Measurements from ENCODE around the gene ARID2. TPM values are rescaled to one million over a fixed set of nuclear protein-coding genes. Genes with fewer than 3 reads are reported as not detected.

The ARID2 gene
- total RNA-seq, 3 donors from 2014 or later, result 28.9 to 46.4 (median 43.3) TPM

DNA sequence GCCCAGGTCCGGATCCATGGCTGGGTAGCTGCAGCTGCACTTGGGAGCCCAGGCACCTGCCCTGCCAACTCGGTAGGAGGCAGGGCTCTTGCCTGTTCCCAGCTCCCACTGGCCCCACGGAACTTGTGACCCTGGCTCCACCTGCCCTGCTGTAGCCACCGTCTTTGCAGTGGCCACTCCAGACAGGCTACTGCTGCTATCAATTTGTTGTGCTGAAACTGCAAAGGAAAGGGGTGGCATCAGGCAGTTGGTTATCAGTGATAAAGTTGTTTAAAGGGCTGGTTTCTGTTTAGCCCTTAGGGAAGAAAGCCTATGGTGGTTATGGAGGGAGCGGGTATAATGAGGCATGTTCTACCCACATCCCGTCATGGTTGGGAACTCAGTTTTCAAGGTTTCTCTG is 32.1 kb upstream of the ARID2 start:
- no peak overlapping the region for H3K4me3 ChIP-seq
- ATAC-seq, result no peak
- no peaks in the 10 kb centered on the region for H3K4me1 ChIP-seq (ENCODE audit: low read depth)
- H3K9me3 ChIP-seq, result peaks cover 4% of the 10 kb centered on the region
- no peaks in the 10 kb centered on the region for H3K36me3 ChIP-seq (ENCODE audit: low read depth)
- TF ChIP-seq, protein P1, sequence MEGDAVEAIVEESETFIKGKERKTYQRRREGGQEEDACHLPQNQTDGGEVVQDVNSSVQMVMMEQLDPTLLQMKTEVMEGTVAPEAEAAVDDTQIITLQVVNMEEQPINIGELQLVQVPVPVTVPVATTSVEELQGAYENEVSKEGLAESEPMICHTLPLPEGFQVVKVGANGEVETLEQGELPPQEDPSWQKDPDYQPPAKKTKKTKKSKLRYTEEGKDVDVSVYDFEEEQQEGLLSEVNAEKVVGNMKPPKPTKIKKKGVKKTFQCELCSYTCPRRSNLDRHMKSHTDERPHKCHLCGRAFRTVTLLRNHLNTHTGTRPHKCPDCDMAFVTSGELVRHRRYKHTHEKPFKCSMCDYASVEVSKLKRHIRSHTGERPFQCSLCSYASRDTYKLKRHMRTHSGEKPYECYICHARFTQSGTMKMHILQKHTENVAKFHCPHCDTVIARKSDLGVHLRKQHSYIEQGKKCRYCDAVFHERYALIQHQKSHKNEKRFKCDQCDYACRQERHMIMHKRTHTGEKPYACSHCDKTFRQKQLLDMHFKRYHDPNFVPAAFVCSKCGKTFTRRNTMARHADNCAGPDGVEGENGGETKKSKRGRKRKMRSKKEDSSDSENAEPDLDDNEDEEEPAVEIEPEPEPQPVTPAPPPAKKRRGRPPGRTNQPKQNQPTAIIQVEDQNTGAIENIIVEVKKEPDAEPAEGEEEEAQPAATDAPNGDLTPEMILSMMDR (IDR thresholded peaks at IDR 0.05), result no peak
- intact Hi-C loops (cut with DNase I, micrococcal nuclease), result no loop called here
- DNase-seq, result no peak

DNA sequence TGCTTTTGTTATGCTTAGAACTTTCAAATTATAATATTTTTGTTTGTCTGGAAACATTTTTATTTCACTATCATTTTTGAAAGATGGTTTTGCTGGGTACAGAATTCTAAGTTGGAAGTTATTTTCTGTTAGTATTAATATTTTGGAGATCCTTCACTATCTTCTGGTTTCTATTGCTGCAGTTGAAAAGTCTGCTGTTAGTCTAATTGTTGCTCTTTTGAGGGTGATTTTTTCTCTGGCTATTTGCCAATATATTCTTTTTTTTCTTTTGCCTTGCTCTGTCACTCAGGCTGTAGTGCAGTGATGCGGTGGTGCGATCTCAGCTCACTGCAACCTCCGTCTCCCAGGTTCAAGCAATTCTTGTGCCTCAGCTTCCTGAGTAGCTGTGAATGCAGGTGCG is 28.2 kb upstream of the ARID2 start:
- TF ChIP-seq, protein P1 (IDR thresholded peaks at IDR 0.05), result no peak
- peaks cover 4% of the 10 kb centered on the region for H3K9me3 ChIP-seq
- intact Hi-C loops (cut with DNase I, micrococcal nuclease), result no loop called here

DNA sequence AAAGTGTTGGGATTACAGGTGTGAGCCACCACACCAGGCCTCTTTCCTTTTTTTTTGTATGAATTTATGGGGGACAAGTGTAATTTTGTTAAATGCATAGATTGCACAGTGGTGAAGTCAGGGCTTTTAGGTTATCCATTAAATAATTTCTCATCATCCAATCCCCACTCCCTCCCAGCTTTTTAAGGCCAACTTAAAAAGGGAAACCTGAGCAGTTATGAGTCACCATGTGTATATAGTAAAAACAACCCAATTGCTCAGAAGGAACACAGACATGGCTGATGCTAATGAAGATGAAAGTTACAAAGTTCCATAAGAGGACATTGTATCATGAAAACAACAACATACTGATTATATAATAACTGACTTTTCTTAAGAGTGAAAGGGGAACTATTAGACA is 25.6 kb upstream of the ARID2 start:
- H3K36me3 ChIP-seq (ENCODE audit: low read depth), result no peaks in the 10 kb centered on the region
- TF ChIP-seq, protein P1 (IDR thresholded peaks at IDR 0.05), result no peak
- intact Hi-C loops (cut with DNase I, micrococcal nuclease), result no loop called here

More for the DNA sequence above, 28.2 kb upstream of the ARID2 start:
- ATAC-seq, result no peak
- Histone ChIP-seq H3K4me3 (no peak overlapping the region), H3K36me3 (ENCODE audit: low read depth) (no peaks in the 10 kb centered on the region), H3K4me1 (ENCODE audit: low read depth) (no peaks in the 10 kb centered on the region)
- no peak for DNase-seq

DNA sequence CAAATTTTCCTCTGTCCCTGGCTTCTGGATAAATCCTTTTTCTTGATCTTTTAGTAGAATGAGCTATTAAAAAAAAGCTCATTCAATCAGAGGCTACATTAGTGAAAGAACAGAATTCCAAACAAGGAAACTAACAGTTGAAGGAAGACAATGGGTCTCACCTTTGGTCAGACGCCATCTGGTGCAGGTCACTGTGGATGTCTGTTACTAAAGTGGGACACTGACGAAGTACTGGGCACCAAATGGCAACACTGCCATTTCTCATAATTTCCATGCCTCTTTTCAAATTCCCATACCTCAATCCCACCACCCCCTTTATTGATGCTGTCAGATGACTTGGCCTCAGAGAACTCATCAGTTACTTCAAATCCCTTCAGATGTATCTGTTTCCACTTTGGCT is 24.5 kb upstream of the ARID2 start:
- H3K36me3 ChIP-seq (ENCODE audit: low read depth), result no peaks in the 10 kb centered on the region
- intact Hi-C loops (cut with DNase I, micrococcal nuclease), result no loop called here
- H3K9me3 ChIP-seq, result no peaks in the 10 kb centered on the region
- no peaks in the 10 kb centered on the region for H3K4me1 ChIP-seq (ENCODE audit: low read depth)
- ATAC-seq (no peak), DNase-seq (no peak)
- H3K4me3 ChIP-seq, result no peak overlapping the region
- TF ChIP-seq, protein P1 (IDR thresholded peaks at IDR 0.05), result no peak

More for the DNA sequence above, 25.6 kb upstream of the ARID2 start:
- DNase-seq (no peak), ATAC-seq (no peak)
- Histone ChIP-seq H3K4me3 (no peak overlapping the region), H3K4me1 (ENCODE audit: low read depth) (no peaks in the 10 kb centered on the region), H3K9me3 (no peaks in the 10 kb centered on the region)

DNA sequence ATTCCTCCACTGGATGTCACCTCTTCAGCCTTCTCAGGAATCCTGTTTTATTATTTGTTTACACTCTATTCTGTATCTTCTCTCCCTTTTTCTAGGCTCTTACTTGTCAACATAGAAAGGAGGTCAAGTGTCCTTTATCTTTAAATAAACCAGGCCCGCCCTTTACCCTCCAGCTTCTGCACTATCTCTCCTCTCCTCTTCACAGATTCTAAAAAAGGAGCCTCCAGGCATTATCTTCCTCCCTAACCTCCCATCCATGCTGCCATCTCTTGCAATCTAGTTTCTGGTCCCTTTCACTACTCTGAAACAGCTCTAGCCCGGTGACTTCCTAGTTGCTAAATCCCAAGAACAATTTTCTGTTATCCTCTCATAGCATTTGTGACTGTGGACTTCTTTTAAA is 24.1 kb upstream of the ARID2 start:
- ATAC-seq (no peak), DNase-seq (no peak)
- intact Hi-C loops (cut with DNase I, micrococcal nuclease), result no loop called here
- TF ChIP-seq, protein P1 (IDR thresholded peaks at IDR 0.05), result no peak
- H3K4me3 ChIP-seq, result no peak overlapping the region
- H3K4me1 ChIP-seq (ENCODE audit: low read depth), result no peaks in the 10 kb centered on the region
- no peaks in the 10 kb centered on the region for H3K36me3 ChIP-seq (ENCODE audit: low read depth)
- no peaks in the 10 kb centered on the region for H3K9me3 ChIP-seq

DNA sequence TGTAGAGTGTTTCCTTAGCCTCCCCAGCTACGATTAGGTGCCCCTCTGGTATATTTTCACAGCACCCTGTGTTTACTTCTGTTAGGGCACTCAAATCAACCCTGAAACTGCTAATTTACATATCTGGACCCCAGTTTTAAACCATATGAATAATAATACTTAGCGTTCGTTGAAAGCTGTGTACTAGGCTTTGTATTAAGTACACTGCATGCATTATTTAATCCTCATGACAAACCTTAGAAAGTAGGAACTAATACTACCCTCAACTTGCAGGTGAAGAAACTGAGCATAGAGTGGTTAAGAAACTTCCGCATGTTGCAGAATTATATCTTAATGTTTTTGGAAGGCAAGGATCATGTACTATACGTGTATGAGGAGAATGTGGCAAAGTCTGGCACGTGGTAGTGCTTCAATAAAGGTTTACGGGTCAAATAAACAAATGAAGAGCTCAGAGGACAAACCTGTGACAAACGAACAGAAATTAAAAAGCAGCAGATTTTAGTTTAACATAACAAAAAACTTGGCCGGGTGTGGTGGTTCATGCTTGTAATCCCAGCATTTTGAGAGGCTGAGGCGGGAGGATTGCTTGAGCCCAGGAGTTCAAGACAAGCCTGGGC is 22.2 kb upstream of the ARID2 start:
- H3K4me3 ChIP-seq, result no peak overlapping the region
- TF ChIP-seq, protein P1 (IDR thresholded peaks at IDR 0.05), result no peak
- H3K36me3 ChIP-seq (ENCODE audit: low read depth), result no peaks in the 10 kb centered on the region
- no peak for ATAC-seq
- no peaks in the 10 kb centered on the region for H3K4me1 ChIP-seq (ENCODE audit: low read depth)
- H3K9me3 ChIP-seq, result no peaks in the 10 kb centered on the region
- DNase-seq, result no peak
- intact Hi-C loops (cut with DNase I, micrococcal nuclease), result no loop called here
